GM23338 (cell line): ENCODE measurements around the gene AQP9. TPM values are rescaled to one million over a fixed set of nuclear protein-coding genes. Genes with fewer than 3 reads are reported as not detected.

Source experiments
- ATAC-seq: fragments of 200-7000 bp; cut with Tn5 transposase; 3 replicates; pipeline ENCODE4 v1.9.1; 2020
- DNase-seq: peaks from one replicate; pipeline ENCODE4 v3.0.0-alpha.2; 2015; ENCODE audit warnings: low spot score
- H2AFZ ChIP-seq: fragments of 200-600 bp; sonication (generic); 2 replicates; pipeline ENCODE4 v1.8.0; 2016; ENCODE audit warnings: antibody characterized with exemption, mild to moderate bottlenecking, moderate library complexity
- H3F3A ChIP-seq: fragments of 200-600 bp; sonication (generic); replicated peaks from 2 replicates; pipeline ENCODE4 v1.8.0; 2017; ENCODE audit warnings: antibody characterized with exemption, mixed run types, low read depth
- H3K27ac ChIP-seq: fragments of 200-600 bp; sonication (generic); 2 replicates; pipeline ENCODE4 v1.6.1; 2016; ENCODE audit warnings: low read depth
- H3K27me3 ChIP-seq: fragments of 200-600 bp; sonication (generic); 2 replicates; pipeline ENCODE4 v1.8.0; 2016; ENCODE audit warnings: mild to moderate bottlenecking, mixed run types, moderate library complexity; ENCODE audit not compliant: insufficient read depth
- H3K36me3 ChIP-seq: fragments of 200-600 bp; sonication (generic); 2 replicates; pipeline ENCODE4 v1.8.0; 2016; ENCODE audit warnings: mild to moderate bottlenecking; ENCODE audit not compliant: insufficient read depth
- H3K4me1 ChIP-seq: fragments of 200-600 bp; sonication (generic); 2 replicates; pipeline ENCODE4 v1.8.0; 2016; ENCODE audit warnings: mild to moderate bottlenecking, moderate library complexity; ENCODE audit not compliant: insufficient read depth
- H3K4me2 ChIP-seq: fragments of 200-600 bp; sonication (generic); 2 replicates; pipeline ENCODE4 v1.7.1; 2017; ENCODE audit warnings: mixed run types
- H3K4me3 ChIP-seq: fragments of 200-600 bp; sonication (generic); 2 replicates; pipeline ENCODE4 v1.6.1; 2016; ENCODE audit warnings: mixed run types
- H3K79me2 ChIP-seq: fragments of 200-600 bp; sonication (generic); replicated peaks from 2 replicates; pipeline ENCODE4 v1.8.0; 2017; ENCODE audit warnings: mild to moderate bottlenecking; ENCODE audit not compliant: insufficient read depth
- H3K9me2 ChIP-seq: fragments of 200-600 bp; sonication (generic); 2 replicates; pipeline ENCODE4 v1.8.0; 2017; ENCODE audit not compliant: insufficient read depth
- H4K20me1 ChIP-seq: fragments of 200-600 bp; sonication (generic); replicated peaks from 2 replicates; pipeline ENCODE4 v1.8.0; 2017; ENCODE audit warnings: mild to moderate bottlenecking; ENCODE audit not compliant: insufficient read depth
- H3K27ac Mint-ChIP-seq: 2 replicates; pipeline ENCODE4 v1.8.0; 2020; ENCODE audit warnings: inconsistent platforms, mild to moderate bottlenecking, moderate library complexity, mixed read lengths
- H3K27me3 Mint-ChIP-seq: 3 replicates; pipeline ENCODE4 v1.8.0; 2022; ENCODE audit warnings: low read depth, mild to moderate bottlenecking, moderate library complexity, mixed read lengths, inconsistent platforms; ENCODE audit not compliant: insufficient read depth, poor library complexity
- H3K36me3 Mint-ChIP-seq: 3 replicates; pipeline ENCODE4 v1.8.0; 2021; ENCODE audit warnings: low read depth, mild to moderate bottlenecking, inconsistent platforms, moderate library complexity, mixed read lengths
- H3K4me1 Mint-ChIP-seq: 3 replicates; pipeline ENCODE4 v1.8.0; 2020; ENCODE audit warnings: mild to moderate bottlenecking, inconsistent platforms, mixed read lengths
- H3K4me3 Mint-ChIP-seq: 3 replicates; pipeline ENCODE4 v1.8.0; 2021; ENCODE audit warnings: moderate library complexity, mild to moderate bottlenecking, inconsistent platforms, mixed read lengths
- H3K9me3 Mint-ChIP-seq: 3 replicates; pipeline ENCODE4 v1.8.0; 2020; ENCODE audit warnings: moderate library complexity, mild to moderate bottlenecking, inconsistent platforms, mixed read lengths
- CREB1 ChIP-seq: fragments of 250-450 bp; sonication (Bioruptor Pico); IDR thresholded peaks from 2 replicates; pipeline ENCODE4 v1.5.0; 2020; ENCODE audit warnings: low read depth, mild to moderate bottlenecking, moderate library complexity
- CTCF ChIP-seq, 2 experiments: fragments of 200-600 bp in 1 of 2; sonication (generic) in 1 of 2; conservative IDR thresholded peaks; 2 replicates each; pipeline versions ENCODE4 v1.5.1 to v1.6.1; 2016 to 2017; ENCODE audit warnings: antibody characterized with exemption in 2 of 2, low read depth in 2 of 2, mild to moderate bottlenecking in 2 of 2, moderate library complexity in 1 of 2
- EZH2 ChIP-seq: fragments of 200-600 bp; sonication (generic); IDR thresholded peaks from one replicate; pipeline ENCODE4 v1.8.0; 2017; ENCODE audit warnings: antibody characterized with exemption, mild to moderate bottlenecking, low read depth; ENCODE audit not compliant: unreplicated experiment
- JUNB ChIP-seq: IDR thresholded peaks from one replicate; pipeline ENCODE4 v1.6.1; 2016; ENCODE audit warnings: antibody characterized with exemption; ENCODE audit not compliant: unreplicated experiment
- NANOG ChIP-seq: IDR thresholded peaks from 2 replicates; pipeline ENCODE4 v1.6.1; 2016; ENCODE audit warnings: antibody characterized with exemption, borderline replicate concordance
- POLR2AphosphoS5 ChIP-seq: IDR thresholded peaks from 2 replicates; pipeline ENCODE4 v1.6.1; 2016; ENCODE audit warnings: antibody characterized with exemption, low read depth
- REST ChIP-seq: IDR thresholded peaks from one replicate; pipeline ENCODE4 v1.6.1; 2018; ENCODE audit warnings: antibody characterized with exemption; ENCODE audit not compliant: unreplicated experiment
- STAT1 ChIP-seq: IDR thresholded peaks from one replicate; pipeline ENCODE4 v1.6.1; 2016; ENCODE audit warnings: antibody characterized with exemption; ENCODE audit not compliant: unreplicated experiment
- ZNF114 ChIP-seq: fragments of 250-450 bp; sonication (Bioruptor Pico); IDR thresholded peaks from 2 replicates; pipeline ENCODE4 v1.5.0; 2020; ENCODE audit warnings: mild to moderate bottlenecking, moderate library complexity
- ZNF331 ChIP-seq: fragments of 250-450 bp; sonication (Bioruptor Pico); IDR thresholded peaks from 2 replicates; pipeline ENCODE4 v1.5.0; 2020; ENCODE audit warnings: low read depth, mild to moderate bottlenecking, moderate library complexity
- ZNF462 ChIP-seq: fragments of 250-450 bp; sonication (Bioruptor Pico); IDR thresholded peaks from 2 replicates; pipeline ENCODE4 v1.5.0; 2020; ENCODE audit warnings: mild to moderate bottlenecking, moderate library complexity
- polyA plus RNA-seq: library from polyadenylated mRNA; unstranded; fragments of >200 nt; fragmentation: Nextera tagmentation; extraction: Ambion mirVana; gene quantifications from 2 replicates; pipeline ENCODE4 v1.2.1, GENCODE V29; 2016
- total RNA-seq: library from RNA; depleted of rRNA; stranded (reverse); fragments of >200 nt; shearing (Covaris generic); gene quantifications from 2 replicates; pipeline ENCODE4 v1.2.3, GENCODE V29; 2014

AQP9 gene
- total and polyA plus RNA-seq, 2 experiments from 2014 or later = not detected

- H3K27ac Mint-ChIP-seq = no peak overlapping the region
- no peak overlapping the region for H3K4me3 ChIP-seq
- H3K36me3 ChIP-seq = no peaks in the 10 kb centered on the region
- H3K36me3 Mint-ChIP-seq = no peaks in the 10 kb centered on the region
- no peak overlapping the region for H3K4me2 ChIP-seq
- H3K27me3 Mint-ChIP-seq = no peaks in the 10 kb centered on the region
- no peaks in the 10 kb centered on the region for H3K4me1 Mint-ChIP-seq
- H4K20me1 ChIP-seq = no peaks in the 10 kb centered on the region; the same call in 1 of the 2 replicates
- H3K9me3 Mint-ChIP-seq = no peaks in the 10 kb centered on the region
- H3K4me3 Mint-ChIP-seq = no peak overlapping the region
- no peak overlapping the region for H3K27ac ChIP-seq
- H3K27me3 ChIP-seq = no peaks in the 10 kb centered on the region
- TF ChIP-seq REST = no peak
- no peak for TF ChIP-seq JUNB
- TF ChIP-seq POLR2AphosphoS5 = no peak
- no peak for TF ChIP-seq CTCF (conservative IDR thresholded peaks at IDR 0.05; ENCODE audit: low read depth in 2 of 2)
- TF ChIP-seq STAT1 = no peak
- TF ChIP-seq ZNF331 = no peak
- TF ChIP-seq EZH2 = no peak
- no peak for TF ChIP-seq NANOG
- no peak for TF ChIP-seq CREB1 (CRISPR knock-in tag)
- no peak for TF ChIP-seq ZNF114 (CRISPR knock-in tag)
- TF ChIP-seq ZNF462 (CRISPR knock-in tag) = no peak
- no peaks in the 10 kb centered on the region for H3K4me1 ChIP-seq
- peaks cover 7% of the 10 kb centered on the region; the same call in 1 of the 2 replicates for H3K9me2 ChIP-seq
- H3F3A ChIP-seq = no peaks in the 10 kb centered on the region
- no peaks in the 10 kb centered on the region for H3K79me2 ChIP-seq
- ATAC-seq (no peak), DNase-seq (no peak)
- no peak overlapping the region for H2AFZ ChIP-seq
Measured at GRCh38 chr15:58146211-58146610, 8.0 kb downstream of the AQP9 start.
